ENCODE results near the gene CRYAA. TPM values are rescaled to one million over a fixed set of nuclear protein-coding genes. Genes with fewer than 3 reads are reported as not detected.

The CRYAA gene
- total RNA-seq, 1 donor from 2014 or later = not detected

DNA sequence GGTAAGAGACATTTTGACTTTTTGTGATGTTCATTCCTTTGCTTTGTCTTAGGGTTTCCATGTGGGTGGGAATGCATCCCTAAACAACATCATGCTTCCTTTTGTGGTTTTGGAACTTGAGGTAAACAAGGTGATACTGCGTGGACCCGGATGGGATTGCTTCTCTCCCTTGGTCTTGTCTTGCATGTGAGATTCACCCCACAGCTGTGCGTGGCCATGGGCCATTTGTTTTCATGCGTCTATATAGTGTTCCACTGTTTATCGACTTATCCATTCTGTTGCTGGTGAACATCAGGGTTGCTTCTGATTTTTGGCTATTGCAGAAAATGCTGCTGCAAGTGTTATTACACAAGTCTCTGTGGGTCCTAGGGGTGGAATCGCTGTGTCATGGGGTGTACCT, 21.1 kb downstream of the CRYAA start:
- Mint-ChIP-seq H3K36me3 (ENCODE audit: low read depth) (no peaks in the 10 kb centered on the region), H3K9me3 (no peaks in the 10 kb centered on the region), H3K4me3 (no peak overlapping the region), H3K4me1 (peaks cover 6% of the 10 kb centered on the region), H3K27ac (no peak overlapping the region), H3K27me3 (peaks cover 4% of the 10 kb centered on the region)
- DNase-seq = no peak
- intact Hi-C loops (cut with micrococcal nuclease) = no loop called here

DNA sequence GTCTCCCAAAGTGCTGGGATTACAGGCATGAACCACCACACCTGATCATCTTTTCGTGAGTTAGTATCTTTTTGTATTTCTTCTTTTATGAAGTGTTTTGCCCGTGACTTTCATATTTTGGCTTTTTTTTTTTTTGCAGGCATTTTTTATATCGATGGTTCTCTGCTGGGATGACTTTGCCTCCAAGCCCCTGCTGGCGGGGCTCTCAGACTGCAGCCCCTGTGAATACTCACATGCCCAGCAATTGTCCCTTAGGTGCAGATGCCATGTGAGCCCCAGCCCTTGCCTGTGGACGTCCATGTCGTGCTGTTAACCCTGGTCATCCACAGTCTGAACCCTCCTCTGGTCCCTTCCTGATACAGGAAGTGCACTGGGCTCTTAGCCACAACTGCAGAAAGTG, 21.7 kb downstream of the CRYAA start:
- Mint-ChIP-seq H3K36me3 (ENCODE audit: low read depth) (no peaks in the 10 kb centered on the region), H3K4me1 (peaks cover 6% of the 10 kb centered on the region), H3K4me3 (no peak overlapping the region), H3K27me3 (peaks cover 4% of the 10 kb centered on the region), H3K9me3 (no peaks in the 10 kb centered on the region), H3K27ac (no peak overlapping the region)
- intact Hi-C loops (cut with micrococcal nuclease) = no loop called here
- DNase-seq = no peak

DNA sequence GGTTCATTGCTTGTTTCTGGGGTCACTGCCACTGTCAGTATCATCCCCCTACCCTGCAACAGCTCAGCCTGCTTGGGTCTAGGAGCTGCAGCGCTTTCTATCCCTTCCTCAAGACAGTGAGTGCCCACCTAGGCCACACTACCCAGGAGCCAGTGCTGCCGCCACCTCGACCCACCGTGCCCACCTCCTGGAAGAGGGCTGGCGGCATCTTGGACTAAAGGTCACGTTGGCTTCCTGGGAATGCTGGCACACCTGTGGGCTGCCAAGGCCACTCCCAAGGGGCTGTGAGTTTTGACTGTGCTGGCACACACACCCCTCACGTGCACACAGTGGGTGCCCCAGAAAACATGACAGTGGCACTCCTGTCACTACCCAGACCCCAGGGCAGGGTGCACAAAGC, 22.1 kb downstream of the CRYAA start:
- H3K4me3 Mint-ChIP-seq = no peak overlapping the region
- H3K27ac Mint-ChIP-seq = no peak overlapping the region
- peaks cover 4% of the 10 kb centered on the region for H3K27me3 Mint-ChIP-seq
- intact Hi-C loops (cut with micrococcal nuclease) = no loop called here
- peaks cover 6% of the 10 kb centered on the region for H3K4me1 Mint-ChIP-seq
- H3K9me3 Mint-ChIP-seq = no peaks in the 10 kb centered on the region
- H3K36me3 Mint-ChIP-seq (ENCODE audit: low read depth) = no peaks in the 10 kb centered on the region
- no peak for DNase-seq

DNA sequence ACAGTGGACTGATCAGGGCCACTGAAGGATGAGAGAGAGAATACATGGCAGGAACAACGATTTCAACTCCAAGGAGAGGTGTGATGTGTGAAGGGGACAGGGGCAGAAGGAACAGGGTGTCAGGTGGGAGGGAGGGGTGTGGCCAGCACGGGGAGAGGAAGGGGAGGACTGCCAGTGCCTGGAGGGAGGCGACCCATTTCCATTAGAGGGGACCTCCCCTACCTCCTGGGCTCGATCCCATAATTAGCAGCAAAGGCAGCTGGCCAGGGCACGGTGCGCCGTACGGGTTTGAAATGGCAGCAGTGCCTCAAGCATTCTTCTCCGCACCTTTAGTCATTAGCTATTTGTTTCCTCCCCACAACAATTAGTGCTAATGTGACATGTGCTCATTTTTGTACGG, 22.7 kb downstream of the CRYAA start:
- Mint-ChIP-seq H3K9me3 (no peaks in the 10 kb centered on the region), H3K4me1 (peaks cover 6% of the 10 kb centered on the region), H3K4me3 (no peak overlapping the region), H3K27ac (no peak overlapping the region), H3K27me3 (peaks cover 4% of the 10 kb centered on the region), H3K36me3 (ENCODE audit: low read depth) (no peaks in the 10 kb centered on the region)
- intact Hi-C loops (cut with micrococcal nuclease) = no loop called here
- no peak for DNase-seq

DNA sequence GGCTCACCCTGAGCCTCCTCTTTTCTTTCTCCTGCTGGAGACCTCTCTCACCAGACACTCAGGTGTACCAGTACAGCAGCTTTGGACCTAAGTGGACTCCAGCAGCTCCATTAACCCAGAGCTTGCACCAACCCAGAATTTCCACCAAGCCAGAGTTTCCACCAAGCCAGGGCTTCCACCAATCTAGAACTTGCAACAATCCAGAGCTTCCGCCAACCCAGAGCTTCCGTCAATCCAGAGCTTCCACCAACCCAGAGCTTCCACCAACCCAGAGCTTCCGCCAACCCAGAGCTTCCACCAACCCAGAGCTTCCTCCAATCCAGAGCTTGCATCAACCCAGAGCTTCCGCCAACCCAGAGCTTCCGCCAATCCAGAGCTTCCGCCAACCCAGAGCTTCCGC, 23.2 kb downstream of the CRYAA start:
- H3K4me1 Mint-ChIP-seq = peaks cover 9% of the 10 kb centered on the region
- no peak overlapping the region for H3K27ac Mint-ChIP-seq
- H3K27me3 Mint-ChIP-seq = peaks cover 4% of the 10 kb centered on the region
- no peak overlapping the region for H3K4me3 Mint-ChIP-seq
- no peaks in the 10 kb centered on the region for H3K9me3 Mint-ChIP-seq
- no peaks in the 10 kb centered on the region for H3K36me3 Mint-ChIP-seq (ENCODE audit: low read depth)
- no peak for DNase-seq
- intact Hi-C loops (cut with micrococcal nuclease) = no loop called here

DNA sequence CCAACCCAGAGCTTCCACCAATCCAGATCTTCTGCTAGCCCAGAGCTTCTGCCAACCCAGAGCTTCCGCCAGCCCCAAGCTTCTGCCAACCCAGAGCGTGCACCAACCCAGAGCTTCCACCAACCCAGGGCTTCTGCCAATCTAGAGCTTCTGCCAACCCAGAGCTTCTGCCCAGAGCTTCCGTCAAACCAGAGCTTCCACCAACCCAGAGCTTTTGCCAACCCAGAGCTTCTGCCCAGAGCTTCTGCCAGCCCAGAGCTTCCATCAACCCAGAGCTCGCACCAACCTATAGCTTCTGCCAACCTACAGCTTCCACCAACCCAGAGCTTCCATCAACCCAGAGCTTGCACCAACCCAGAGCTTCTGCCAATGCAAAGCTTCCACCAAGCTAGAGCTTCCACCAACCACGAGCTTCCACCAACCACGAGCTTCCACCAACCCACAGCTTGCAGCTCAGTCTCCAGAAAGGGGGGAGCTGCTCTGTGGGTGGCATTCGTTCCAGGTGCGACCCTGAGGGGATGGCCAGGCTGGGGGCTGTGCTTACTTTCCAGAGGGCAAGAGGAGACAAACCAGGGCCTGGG, 23.8 kb downstream of the CRYAA start:
- peaks cover 4% of the 10 kb centered on the region for H3K27me3 Mint-ChIP-seq
- no peaks in the 10 kb centered on the region for H3K9me3 Mint-ChIP-seq
- peaks cover 13% of the 10 kb centered on the region for H3K4me1 Mint-ChIP-seq

DNA sequence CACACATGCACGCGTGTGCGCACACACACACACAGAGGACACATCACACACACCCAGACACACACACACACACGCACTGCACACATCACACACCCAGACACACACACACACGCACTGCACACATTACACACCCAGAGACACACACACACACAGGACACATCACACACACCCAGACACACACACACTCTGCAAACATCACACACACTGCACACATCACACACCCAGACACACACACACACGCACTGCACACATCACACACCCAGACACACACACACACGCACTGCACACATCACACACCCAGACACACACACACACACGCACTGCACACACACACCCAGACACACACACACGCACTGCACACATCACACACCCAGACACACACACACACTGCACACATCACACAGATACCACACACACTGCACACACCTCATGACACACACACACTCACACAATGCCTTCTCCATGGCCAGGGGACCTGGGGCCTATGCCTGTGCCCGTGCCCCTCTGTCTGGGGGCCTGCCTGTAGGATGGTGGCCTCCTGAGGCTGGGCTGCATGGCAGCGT, 24.4 kb downstream of the CRYAA start:
- H3K36me3 Mint-ChIP-seq (ENCODE audit: low read depth) = no peaks in the 10 kb centered on the region
- peaks cover 5% of the 10 kb centered on the region for H3K27me3 Mint-ChIP-seq
- peaks cover under 1% of the 10 kb centered on the region for H3K9me3 Mint-ChIP-seq
- no peak for DNase-seq
- H3K27ac Mint-ChIP-seq = no peak overlapping the region
- intact Hi-C loops (cut with micrococcal nuclease) = no loop called here
- no peak overlapping the region for H3K4me3 Mint-ChIP-seq
- peaks cover 14% of the 10 kb centered on the region for H3K4me1 Mint-ChIP-seq

More for the DNA sequence above, 23.8 kb downstream of the CRYAA start:
- intact Hi-C loops (cut with micrococcal nuclease) = no loop called here
- DNase-seq = no peak
- Mint-ChIP-seq H3K27ac (no peak overlapping the region), H3K36me3 (ENCODE audit: low read depth) (no peaks in the 10 kb centered on the region), H3K4me3 (no peak overlapping the region)

DNA sequence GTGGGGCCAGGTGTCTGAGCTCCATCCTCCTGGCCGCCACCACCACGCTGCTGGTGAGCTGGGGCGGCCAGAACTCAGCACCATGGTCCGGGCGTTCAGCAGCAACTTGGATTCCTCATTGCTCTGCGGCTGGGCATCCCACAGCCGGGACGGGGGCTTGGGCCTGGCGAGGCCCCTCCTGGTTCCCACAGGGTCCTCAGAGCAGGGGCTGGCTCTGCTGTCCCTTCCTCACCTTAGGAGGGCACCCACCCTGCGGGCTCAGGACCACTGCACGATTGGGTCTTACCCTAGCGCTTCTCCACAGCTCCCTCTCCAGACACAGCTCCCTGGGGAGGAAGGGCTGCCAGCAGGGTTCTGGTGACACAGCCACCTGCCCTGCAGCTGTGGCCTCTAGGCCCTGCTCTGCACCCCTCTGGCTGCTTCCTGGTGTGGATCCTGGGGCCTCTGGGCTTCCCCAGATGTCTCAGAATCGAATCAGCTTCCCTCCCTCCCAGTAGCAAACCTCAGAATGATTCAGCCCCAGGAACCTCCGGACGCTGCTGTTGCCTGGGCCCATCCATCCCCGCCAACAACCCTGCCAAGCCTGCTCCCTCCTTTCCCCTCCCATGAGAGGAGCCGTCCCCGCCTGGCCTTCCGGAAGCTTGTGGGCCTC, 25.0 kb downstream of the CRYAA start:
- no peak overlapping the region for H3K4me3 Mint-ChIP-seq
- intact Hi-C loops (cut with micrococcal nuclease) = no loop called here
- H3K36me3 Mint-ChIP-seq (ENCODE audit: low read depth) = peaks cover 4% of the 10 kb centered on the region
- peaks cover 13% of the 10 kb centered on the region for H3K4me1 Mint-ChIP-seq
- H3K9me3 Mint-ChIP-seq = peaks cover 6% of the 10 kb centered on the region
- no peak overlapping the region for H3K27ac Mint-ChIP-seq
- H3K27me3 Mint-ChIP-seq = peaks cover 11% of the 10 kb centered on the region
- no peak for DNase-seq

DNA sequence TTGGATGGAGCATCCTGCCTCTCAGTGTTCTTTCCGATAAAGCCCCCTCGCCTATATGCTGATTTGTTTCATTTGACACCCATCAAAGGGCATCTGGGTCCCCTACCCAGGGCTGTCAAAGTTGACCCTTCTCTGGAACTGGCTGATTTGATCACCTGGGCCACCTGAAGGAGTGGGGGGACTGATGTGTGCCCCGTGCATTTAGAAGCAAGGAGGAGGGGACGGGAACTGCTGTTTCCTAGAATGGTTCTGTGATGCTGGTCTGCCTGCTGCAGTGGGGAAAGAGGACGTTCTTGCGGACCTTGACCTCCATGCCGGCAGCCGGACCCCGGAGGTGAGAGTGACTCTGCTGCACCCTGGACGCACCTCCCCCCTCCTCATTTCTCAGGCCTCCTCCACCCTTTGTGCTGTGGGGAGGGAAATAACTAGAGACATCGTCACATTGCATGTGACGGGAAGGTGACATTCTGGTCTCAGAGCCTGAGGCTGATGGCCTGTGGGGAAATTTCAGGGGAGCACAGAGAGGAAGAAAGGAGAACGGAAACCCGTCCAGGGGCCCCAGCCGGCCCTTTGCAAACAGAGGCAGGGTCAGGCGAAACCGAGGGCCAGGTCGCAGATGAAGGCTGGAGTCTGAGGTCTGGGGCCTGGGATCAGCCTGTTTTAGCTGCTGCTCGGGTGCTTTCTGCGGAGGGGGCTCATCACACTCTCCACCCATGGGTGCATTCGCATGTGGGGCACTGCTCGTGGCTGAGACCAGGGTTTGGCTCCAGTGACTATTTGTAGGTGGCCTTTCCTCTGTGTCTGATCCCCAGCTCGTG, 25.7 kb downstream of the CRYAA start:
- H3K27ac Mint-ChIP-seq = no peak overlapping the region
- H3K4me3 Mint-ChIP-seq = no peak overlapping the region
- peaks cover 6% of the 10 kb centered on the region for H3K9me3 Mint-ChIP-seq
- DNase-seq = no peak
- peaks cover 12% of the 10 kb centered on the region for H3K4me1 Mint-ChIP-seq
- peaks cover 13% of the 10 kb centered on the region for H3K27me3 Mint-ChIP-seq
- H3K36me3 Mint-ChIP-seq (ENCODE audit: low read depth) = peaks cover 4% of the 10 kb centered on the region
- intact Hi-C loops (cut with micrococcal nuclease) = no loop called here

DNA sequence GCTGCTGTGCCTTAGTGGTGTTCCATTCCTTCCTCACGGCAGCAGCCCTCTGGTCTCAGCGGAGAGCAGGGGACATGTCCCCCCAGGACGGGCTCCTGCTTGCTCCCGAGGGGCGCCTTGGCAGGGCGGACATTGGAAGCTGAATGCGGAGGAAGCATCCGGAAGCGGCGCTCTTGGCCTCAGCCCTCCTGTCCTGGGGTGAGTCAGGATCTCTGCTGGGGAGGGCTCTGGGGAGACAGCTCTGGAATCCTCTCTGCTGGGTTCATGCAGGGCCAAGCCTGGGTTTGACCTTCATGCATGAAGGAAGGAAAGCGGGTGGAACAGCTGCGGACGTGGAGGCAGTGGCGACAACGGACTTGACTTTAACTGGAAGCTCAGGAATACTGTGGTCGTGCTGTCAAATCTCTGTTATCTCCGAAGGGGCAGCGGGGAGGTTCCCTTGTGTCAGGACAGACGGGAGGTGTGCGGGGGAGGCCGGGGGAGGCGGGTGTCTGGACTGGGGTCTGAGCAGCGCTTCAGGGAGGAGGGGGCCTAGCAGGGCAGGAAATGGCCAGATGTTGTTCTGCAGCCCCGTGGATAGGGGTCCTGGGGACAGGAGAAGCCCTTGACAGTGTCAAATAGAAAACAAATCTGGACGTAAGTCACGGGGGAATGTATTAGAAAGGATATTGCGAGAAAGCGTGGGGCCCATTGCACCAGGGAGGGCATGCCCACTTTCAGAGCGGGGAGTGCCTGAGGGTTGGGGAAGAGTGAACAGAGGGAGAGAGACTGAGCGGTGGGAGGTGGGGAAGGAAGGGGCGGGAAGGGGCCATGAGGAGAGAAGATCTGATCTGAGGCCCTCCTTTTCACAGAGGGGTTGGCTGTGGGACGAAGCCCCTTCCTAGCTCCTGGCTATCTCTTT, 26.6 kb downstream of the CRYAA start:
- H3K9me3 Mint-ChIP-seq = peaks cover 11% of the 10 kb centered on the region
- H3K27ac Mint-ChIP-seq = no peak overlapping the region
- peaks cover 4% of the 10 kb centered on the region for H3K36me3 Mint-ChIP-seq (ENCODE audit: low read depth)
- peaks cover 10% of the 10 kb centered on the region for H3K27me3 Mint-ChIP-seq
- H3K4me3 Mint-ChIP-seq = no peak overlapping the region
- peaks cover 12% of the 10 kb centered on the region for H3K4me1 Mint-ChIP-seq
- DNase-seq = no peak
- intact Hi-C loops (cut with micrococcal nuclease) = no loop called here

DNA sequence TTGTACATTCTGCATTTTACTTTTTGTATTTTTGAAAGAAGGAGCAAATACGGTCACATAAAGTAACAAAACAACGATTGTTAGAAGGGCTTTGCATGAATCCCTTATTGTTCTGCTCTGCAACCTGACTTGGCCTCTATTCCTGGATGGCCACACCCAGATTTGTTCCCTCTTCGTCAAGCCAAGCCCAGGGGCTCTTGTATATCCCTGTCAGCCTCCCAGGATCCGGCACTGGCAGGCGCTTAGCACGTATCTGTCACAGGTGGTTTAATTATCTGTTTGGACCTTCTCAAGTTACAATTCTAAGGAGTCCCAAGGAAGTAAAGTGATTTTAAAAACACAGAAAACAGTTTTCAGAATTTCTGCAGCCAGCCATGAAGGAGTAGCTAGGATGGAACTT, 28.0 kb downstream of the CRYAA start:
- H3K27ac Mint-ChIP-seq = no peak overlapping the region
- peaks cover 5% of the 10 kb centered on the region for H3K36me3 Mint-ChIP-seq (ENCODE audit: low read depth)
- intact Hi-C loops (cut with micrococcal nuclease) = no loop called here
- H3K4me3 Mint-ChIP-seq = no peak overlapping the region
- no peak for DNase-seq
- H3K27me3 Mint-ChIP-seq = peaks cover 9% of the 10 kb centered on the region
- peaks cover 17% of the 10 kb centered on the region for H3K9me3 Mint-ChIP-seq
- peaks cover 12% of the 10 kb centered on the region for H3K4me1 Mint-ChIP-seq

DNA sequence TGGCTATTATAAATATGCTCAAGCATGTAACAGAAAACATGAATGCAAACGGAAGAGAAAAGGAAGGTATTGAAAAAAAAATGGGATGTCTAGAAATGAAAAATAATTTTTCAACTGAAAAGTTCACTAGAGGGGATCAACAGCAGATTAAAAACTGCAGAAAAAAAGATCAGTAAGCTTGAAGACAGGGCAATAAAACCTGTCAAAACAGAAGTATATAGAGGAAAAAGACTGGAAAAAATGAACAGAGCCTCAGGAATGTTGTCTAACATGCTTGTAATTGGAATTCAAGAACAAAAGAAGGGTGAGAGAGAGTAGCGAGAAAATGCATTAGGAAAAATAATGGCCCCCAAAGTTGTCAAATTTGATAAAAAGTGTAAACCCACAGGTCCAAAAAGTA, 29.6 kb downstream of the CRYAA start:
- DNase-seq = no peak
- peaks cover 6% of the 10 kb centered on the region for H3K36me3 Mint-ChIP-seq (ENCODE audit: low read depth)
- intact Hi-C loops (cut with micrococcal nuclease) = no loop called here
- peaks cover 9% of the 10 kb centered on the region for H3K27me3 Mint-ChIP-seq
- H3K4me3 Mint-ChIP-seq = no peak overlapping the region
- no peak overlapping the region for H3K27ac Mint-ChIP-seq
- H3K4me1 Mint-ChIP-seq = peaks cover 12% of the 10 kb centered on the region
- peaks cover 20% of the 10 kb centered on the region for H3K9me3 Mint-ChIP-seq

DNA sequence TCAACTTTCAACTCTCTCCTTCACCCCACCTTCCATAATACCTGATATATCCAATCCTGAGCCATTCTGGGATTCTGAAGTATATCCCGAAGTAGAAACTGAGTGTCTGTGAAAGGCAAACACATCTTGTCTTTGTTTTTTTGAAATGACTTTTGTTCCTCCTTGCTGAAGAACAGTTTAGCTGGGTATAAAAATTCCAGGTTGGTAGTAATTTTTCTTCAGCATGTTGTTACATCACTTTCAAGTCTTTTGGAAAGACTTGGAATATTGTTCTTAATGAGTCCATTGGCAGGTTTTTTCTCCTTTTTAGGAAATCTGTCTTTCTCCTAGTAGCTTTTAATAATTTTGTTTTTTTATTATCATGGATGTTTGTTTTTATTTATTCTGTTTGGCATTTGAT, 32.7 kb downstream of the CRYAA start:
- H3K36me3 Mint-ChIP-seq (ENCODE audit: low read depth) = peaks cover 6% of the 10 kb centered on the region
- H3K27me3 Mint-ChIP-seq = peaks cover 14% of the 10 kb centered on the region
- intact Hi-C loops (cut with micrococcal nuclease) = no loop called here
- H3K27ac Mint-ChIP-seq = no peak overlapping the region
- peaks cover 20% of the 10 kb centered on the region for H3K9me3 Mint-ChIP-seq
- no peak overlapping the region for H3K4me3 Mint-ChIP-seq
- DNase-seq = no peak
- peaks cover 9% of the 10 kb centered on the region for H3K4me1 Mint-ChIP-seq

Measured in activated CD4-positive, alpha-beta T cell treated with anti-CD3 and anti-CD28 coated beads, Interleukin-2, amount 10 ng/mL, durations not matched to agents 24 days and 14 days (primary cell).